WERI-Rb-1 (cell line): ENCODE measurements around the gene SLC9A7.

Experiments used
- DNase-seq: peaks from one replicate; pipeline ENCODE4 v3.0.0-alpha.2; 2020
- H3K27ac ChIP-seq: fragments of 250-450 bp; sonication (Bioruptor Pico); 2 replicates; pipeline ENCODE4 v1.5.1; 2020; ENCODE audit warnings: mild to moderate bottlenecking, moderate library complexity
- H3K27me3 ChIP-seq: fragments of 250-450 bp; sonication (Bioruptor Pico); 2 replicates; pipeline ENCODE4 v1.5.1; 2021; ENCODE audit warnings: mild to moderate bottlenecking, low read depth, moderate library complexity; ENCODE audit not compliant: insufficient read depth, severe bottlenecking
- H3K36me3 ChIP-seq: fragments of 250-450 bp; sonication (Bioruptor Pico); 2 replicates; pipeline ENCODE4 v1.5.1; 2020; ENCODE audit warnings: mild to moderate bottlenecking, moderate library complexity
- H3K4me3 ChIP-seq: 2 replicates; pipeline ENCODE4 v1.5.1; 2011; ENCODE audit warnings: low read depth, mild to moderate bottlenecking, control low read depth, low read length
- H3K9me3 ChIP-seq: fragments of 250-450 bp; sonication (Bioruptor Pico); 2 replicates; pipeline ENCODE4 v1.5.1; 2021; ENCODE audit warnings: mild to moderate bottlenecking, moderate library complexity; ENCODE audit not compliant: severe bottlenecking
- CTCF ChIP-seq: IDR thresholded peaks from 2 replicates; pipeline ENCODE4 v1.5.1; 2011; ENCODE audit warnings: low read depth, mild to moderate bottlenecking, control low read depth, inconsistent platforms, low read length

SLC9A7 gene

GRCh38 chrX:46572340-46572936, 186.5 kb downstream of the SLC9A7 start:
- Histone ChIP-seq H3K9me3 (no peaks in the 10 kb centered on the region), H3K4me3 (no peak overlapping the region), H3K27ac (no peak overlapping the region), H3K27me3 (peaks cover 15% of the 10 kb centered on the region), H3K36me3 (no peaks in the 10 kb centered on the region)
- DNase-seq: no peak
- no peak for TF ChIP-seq CTCF

- no peak overlapping the region for H3K27ac ChIP-seq
- H3K36me3 ChIP-seq: no peaks in the 10 kb centered on the region
- peaks cover 15% of the 10 kb centered on the region for H3K27me3 ChIP-seq
- DNase-seq: no peak
- no peak for TF ChIP-seq CTCF
- H3K9me3 ChIP-seq: no peaks in the 10 kb centered on the region
- no peak overlapping the region for H3K4me3 ChIP-seq
Measured at GRCh38 chrX:46571423-46572339, 187.2 kb downstream of the SLC9A7 start.

- no peak overlapping the region for H3K27ac ChIP-seq
- H3K9me3 ChIP-seq: no peaks in the 10 kb centered on the region
- no peaks in the 10 kb centered on the region for H3K36me3 ChIP-seq
- peaks cover 5% of the 10 kb centered on the region for H3K27me3 ChIP-seq
- no peak for DNase-seq
- H3K4me3 ChIP-seq: no peak overlapping the region
- no peak for TF ChIP-seq CTCF
Measured at GRCh38 chrX:46569621-46570020, 189.3 kb downstream of the SLC9A7 start.

- Histone ChIP-seq H3K36me3 (no peaks in the 10 kb centered on the region), H3K27me3 (no peaks in the 10 kb centered on the region), H3K9me3 (no peaks in the 10 kb centered on the region), H3K4me3 (no peak overlapping the region), H3K27ac (no peak overlapping the region)
- no peak for TF ChIP-seq CTCF
- no peak for DNase-seq
Measured at GRCh38 chrX:46567388-46567787, 191.5 kb downstream of the SLC9A7 start.

- Histone ChIP-seq H3K36me3 (no peaks in the 10 kb centered on the region), H3K9me3 (no peaks in the 10 kb centered on the region), H3K27me3 (no peaks in the 10 kb centered on the region), H3K27ac (no peak overlapping the region), H3K4me3 (no peak overlapping the region)
- no peak for DNase-seq
- no peak for TF ChIP-seq CTCF
Measured at GRCh38 chrX:46561824-46562657, 196.9 kb downstream of the SLC9A7 start.
